HG03135 (cell line): ENCODE measurements around the gene KCTD2.
"Not testable (repeated sequence)": the region's sequence is repeated elsewhere in the genome, so short reads cannot be mapped to it uniquely, and the experiment has no call there.

Source experiments
- ATAC-seq: cut with Tn5 transposase; IDR thresholded peaks from one replicate; pipeline ENCODE4 v1.9.1; 2021; ENCODE audit warnings: mild to moderate bottlenecking, moderate library complexity; ENCODE audit not compliant: unreplicated experiment

Gene KCTD2, protein sequence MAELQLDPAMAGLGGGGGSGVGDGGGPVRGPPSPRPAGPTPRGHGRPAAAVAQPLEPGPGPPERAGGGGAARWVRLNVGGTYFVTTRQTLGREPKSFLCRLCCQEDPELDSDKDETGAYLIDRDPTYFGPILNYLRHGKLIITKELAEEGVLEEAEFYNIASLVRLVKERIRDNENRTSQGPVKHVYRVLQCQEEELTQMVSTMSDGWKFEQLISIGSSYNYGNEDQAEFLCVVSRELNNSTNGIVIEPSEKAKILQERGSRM

DNA sequence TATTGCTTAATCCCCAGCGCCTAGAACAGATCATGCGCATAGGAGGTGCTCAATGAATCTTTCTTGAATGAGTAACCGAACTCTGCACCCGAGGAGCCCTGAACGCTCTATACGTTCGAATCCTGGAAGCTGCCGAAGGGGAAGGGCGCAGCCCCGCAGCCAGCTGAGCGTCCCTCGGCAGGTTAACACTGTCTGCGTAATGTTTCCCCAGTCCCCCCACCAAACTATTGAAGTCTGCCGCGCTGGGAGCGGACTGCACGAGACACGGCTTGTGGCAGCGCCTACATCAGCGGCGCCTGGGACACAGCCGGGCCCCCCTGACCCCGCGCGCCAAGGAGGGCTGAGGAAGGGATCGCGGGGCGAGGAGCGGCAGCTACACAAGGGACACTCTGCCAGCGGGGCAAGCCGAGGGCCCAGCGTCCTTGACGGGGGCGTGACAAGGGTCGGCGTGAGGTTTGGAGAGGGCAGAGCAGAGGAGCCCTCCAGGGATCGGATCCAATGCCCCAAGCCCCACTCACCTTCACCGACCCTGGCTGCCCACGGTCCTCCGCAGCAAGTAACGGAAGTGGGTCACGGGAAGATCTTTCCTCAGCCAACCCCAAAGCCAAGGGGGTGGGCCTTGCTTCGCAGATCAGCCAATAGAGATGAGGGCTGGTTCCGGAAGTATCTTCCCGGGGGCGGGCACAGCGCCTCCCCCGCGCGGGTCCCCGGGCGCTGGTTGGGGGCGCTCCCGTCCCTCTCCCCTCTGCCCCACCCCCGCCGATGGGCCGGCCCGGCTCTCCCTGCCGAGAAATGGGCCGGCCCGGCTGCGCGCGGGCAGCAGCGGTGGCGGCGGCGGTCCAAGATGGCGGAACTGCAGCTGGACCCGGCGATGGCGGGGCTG, at the start of gene KCTD2, which contains the start of gene ATP5PD:
Gene KCTD2, plus strand, starts transcription at position 819 of the 883 bp plus-strand sequence. Its CDS starts 26 bp downstream, at position 845.
Gene ATP5PD, minus strand, starts transcription at position 563 of the 883 bp plus-strand sequence. CDS start 4,319 bp downstream, outside the sequence.
- peak; percentile 96 for ATAC-seq

DNA sequence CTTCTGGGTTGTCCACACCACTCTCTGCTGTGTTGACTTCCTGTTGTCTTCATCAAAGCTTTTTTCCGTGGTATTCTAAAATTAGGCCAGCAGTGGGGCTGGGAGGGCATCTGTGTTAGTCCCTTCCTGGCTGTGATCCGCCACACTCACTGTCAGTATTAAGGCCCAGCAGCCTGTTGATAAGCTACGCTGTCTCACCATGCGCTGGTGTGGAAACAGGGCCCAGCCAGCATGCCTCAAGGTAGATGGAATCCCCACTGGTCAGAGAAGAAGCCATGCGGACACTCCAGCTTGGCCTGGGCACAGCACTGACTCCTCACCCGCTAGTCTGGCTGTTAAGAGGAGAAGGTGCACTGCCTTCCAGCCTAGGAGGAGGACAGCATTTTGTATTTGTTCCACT, 48.2 kb upstream of the KCTD2 start:
- ATAC-seq: no peak

DNA sequence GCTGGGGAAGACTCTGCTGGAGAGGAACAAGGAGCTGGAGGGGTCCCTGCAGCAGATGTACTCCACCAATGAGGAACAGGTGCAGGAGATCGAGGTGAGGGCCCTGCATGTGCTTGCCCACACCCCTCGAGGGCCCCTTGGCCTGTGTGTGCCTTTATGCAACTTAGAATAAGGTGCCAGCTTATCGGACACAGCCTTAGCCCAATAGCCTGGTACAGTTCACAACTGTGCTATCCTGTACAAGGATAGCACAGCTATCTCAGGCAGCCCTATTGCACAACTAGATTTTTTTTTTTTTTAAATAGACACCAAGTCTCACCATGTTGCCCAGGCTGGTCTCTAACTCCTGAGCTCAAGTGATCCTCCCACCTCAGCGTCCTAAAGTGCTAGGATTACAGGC, 47.5 kb upstream of the KCTD2 start:
- no peak for ATAC-seq

DNA sequence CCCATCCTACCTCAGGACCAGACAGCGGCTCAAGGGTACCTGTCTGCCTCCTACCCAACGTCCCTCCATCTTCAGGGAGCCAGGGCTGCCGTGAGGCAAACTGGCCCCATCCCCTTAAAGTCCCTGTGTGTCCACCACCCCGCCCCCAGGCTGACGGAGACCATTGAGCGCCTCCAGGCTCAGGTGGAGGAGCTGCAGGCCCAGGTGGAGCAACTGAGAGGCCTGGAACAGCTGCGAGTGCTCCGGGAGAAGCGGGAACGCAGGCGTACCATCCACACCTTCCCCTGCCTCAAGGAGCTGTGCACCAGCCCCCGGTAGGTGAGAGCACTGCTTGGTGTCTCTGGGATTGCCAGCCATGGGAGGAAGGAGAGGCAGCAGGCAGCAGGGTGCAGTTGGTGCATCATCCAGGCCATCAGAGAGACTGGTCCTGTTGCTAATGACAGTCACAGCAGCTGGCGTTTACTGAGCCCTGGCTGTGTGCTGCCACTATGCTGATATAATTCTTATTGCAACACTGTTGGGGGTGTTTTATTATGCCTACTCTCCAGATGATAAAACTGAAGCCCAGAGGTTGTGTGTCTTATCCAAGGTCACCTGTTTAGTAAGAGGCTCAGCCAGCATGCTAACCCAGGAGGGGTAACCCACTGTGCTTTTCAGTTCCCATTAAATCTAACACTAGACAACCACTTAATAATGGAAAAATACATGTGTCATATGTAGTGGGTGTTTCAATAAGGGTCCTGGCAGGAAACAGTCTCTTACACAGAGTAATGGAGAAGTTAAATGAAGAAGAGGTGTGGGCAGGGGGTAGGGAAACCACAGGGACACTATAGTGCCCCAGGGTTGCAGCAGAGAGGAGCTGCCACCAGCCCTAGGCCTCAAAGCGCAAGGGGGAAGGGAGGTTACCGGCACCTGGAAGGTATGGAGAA, 44.8 kb upstream of the KCTD2 start:
- no peak for ATAC-seq

DNA sequence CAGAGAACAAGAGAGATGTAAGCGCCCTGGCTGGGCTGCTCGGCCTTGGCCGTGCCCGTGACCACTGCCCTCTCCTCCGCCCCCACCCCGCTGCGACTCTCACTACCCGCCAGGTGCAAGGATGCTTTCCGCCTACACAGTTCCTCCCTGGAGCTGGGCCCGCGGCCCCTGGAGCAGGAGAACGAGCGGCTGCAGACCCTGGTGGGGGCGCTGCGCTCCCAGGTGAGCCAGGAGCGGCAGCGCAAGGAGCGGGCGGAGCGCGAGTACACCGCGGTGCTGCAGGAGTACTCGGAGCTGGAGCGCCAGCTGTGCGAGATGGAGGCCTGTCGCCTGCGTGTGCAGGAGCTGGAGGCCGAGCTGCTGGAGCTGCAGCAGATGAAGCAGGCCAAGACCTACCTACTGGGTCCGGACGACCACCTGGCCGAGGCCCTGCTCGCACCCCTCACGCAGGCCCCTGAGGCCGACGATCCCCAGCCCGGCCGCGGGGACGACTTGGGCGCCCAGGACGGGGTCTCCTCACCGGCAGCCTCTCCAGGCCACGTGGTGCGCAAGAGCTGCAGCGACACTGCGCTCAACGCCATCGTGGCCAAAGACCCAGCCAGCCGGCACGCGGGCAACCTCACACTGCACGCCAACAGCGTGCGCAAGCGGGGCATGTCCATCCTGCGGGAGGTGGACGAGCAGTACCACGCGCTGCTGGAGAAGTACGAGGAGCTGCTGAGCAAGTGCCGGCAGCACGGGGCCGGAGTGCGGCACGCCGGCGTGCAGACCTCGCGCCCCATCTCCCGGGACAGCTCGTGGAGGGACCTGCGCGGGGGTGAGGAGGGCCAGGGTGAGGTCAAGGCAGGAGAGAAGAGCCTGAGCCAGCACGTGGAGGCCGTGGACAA, 43.7 kb upstream of the KCTD2 start:
- ATAC-seq: no peak

DNA sequence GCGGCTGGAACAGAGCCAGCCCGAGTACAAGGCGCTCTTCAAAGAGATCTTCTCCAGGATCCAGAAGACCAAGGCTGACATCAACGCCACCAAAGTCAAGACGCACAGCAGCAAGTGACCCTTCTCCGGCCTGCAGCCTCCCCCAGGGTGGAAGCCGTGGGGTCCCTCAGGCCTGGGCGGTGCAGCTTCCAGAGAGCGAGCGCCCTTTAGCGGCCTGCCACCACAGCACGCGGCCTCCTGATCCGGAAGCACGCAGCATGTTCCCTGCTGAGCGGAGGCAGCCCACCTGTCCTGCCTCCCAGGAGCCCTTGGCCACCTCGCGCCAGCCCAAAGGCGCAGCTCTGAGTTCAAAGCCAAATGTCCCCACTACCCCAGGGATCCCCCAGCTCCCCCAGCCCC, 43.1 kb upstream of the KCTD2 start:
- ATAC-seq: no peak

DNA sequence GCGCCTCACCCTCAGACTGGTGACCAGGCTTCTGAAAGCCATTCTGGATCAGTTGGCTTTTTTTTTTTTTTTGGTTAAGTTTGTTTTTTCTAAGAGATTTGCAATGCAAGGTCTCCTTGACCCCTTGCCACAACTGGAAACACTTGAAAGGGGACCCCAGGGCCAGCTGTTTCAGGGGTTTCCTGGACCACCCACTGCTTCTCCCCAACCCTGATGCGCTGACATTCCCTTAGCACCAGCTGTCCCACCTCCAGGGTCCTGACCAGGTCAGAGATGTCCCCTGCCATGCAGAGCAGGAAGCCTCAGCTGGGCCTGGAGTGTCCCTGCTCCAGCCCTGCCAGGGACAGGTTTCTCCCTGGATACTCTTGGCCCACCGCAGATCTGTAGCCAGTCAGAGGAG, 42.7 kb upstream of the KCTD2 start:
- no peak for ATAC-seq

DNA sequence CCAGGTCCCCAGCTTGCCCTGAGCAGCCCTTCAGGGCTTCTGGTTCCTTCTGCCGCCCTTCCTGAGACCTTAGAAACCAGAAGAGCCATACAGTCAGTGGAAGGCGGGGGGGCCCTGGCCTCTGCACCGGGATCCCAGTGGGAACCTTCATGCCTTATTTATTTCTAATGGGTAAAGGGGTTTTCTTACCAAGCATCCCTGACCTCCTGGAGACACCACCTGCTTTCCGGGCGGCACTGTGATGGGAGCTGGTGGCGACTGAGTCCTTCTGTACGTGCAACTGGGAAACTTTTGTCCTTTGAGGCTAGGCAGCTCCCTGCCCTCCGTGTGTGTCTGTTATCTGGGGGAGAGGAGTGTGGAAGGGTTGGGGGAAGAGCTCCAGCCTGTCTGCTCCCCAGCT, 41.7 kb upstream of the KCTD2 start:
- ATAC-seq: no peak

DNA sequence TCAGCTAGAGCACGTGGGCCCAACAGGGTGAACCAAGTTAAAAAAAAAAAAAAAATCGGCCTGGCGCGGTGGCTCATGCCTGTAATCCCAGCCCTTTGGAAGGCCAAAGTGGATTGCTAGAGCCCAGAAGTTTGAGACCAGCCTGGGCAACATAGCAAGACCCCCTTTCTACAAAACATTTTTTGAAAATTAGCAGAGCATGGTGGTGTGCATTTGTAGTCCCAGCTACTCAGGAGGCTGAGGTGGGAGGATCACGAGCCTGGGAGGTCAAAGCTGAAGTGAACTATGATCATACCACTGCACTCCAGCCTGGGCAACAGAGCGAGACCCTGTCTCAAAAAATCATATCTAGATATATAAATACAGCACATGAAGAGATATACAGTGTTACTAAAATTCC, 40.9 kb upstream of the KCTD2 start:
- not testable (repeated sequence) for ATAC-seq

DNA sequence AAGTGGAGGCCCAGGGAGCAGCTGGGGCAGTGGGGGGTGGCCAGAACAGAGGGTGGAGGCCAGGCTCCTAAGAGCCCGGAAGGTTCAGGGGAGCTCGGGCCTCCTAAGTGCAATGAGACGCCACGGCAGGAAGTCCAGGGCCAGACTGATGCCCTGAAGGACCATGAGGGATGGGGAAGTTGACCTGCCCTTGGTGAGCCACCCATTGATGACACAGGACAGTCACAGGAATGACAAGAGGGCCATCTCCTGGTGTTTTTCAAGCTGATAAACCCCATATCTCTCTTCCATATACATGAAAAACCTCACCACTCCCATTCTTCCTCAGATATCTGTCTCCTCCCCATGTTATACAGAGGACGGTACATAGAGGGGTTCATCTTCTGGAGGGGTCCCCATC, 40.4 kb upstream of the KCTD2 start:
- ATAC-seq: no peak

DNA sequence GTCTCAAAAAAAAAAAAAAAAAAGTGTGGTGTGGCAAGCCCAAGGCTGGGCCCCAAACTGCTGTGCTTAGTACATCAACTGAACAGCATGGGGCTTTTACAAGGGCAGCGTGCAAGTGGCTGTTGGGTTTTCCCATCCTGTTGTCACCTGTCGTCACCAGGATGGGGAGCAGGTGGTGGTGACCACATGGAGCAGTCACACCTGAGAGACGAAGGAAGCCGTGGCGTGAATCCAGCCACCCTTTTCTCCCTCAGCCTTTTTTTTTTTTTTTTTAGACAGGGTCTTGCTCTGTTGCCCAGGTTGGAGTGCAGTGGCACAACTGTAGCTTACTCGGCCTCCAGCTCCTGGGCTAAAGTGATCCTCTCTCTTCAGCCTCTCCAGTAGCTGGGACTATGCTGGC, 38.7 kb upstream of the KCTD2 start:
- ATAC-seq: no peak

DNA sequence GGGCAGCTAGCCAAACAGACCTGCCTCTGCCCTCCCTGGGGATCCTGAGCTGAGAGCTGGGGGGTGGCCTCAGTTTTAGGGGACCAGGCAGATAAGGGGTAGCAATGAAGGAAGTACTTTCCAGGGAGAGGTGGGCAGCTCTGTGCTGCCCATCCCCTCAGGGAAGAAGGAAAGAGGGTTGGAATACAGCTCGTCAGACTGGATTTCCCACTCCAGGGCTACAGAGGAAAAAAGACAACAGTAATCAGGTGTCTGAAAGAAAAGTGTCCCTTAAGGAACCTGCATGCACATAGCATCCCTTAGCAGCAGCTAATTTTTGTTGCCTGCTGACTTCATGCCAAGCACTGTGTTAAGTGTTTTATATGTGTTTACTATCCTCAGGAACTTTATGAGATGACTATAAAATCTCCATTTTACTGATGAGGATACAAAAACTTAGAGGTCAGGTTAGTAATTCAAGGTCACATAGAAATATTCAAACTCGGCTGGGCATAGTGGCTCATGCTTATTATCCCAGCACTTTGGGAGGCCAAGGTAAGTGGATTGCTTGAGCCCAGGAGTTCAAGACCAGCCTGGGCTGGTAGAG, 37.8 kb upstream of the KCTD2 start:
- no peak for ATAC-seq

DNA sequence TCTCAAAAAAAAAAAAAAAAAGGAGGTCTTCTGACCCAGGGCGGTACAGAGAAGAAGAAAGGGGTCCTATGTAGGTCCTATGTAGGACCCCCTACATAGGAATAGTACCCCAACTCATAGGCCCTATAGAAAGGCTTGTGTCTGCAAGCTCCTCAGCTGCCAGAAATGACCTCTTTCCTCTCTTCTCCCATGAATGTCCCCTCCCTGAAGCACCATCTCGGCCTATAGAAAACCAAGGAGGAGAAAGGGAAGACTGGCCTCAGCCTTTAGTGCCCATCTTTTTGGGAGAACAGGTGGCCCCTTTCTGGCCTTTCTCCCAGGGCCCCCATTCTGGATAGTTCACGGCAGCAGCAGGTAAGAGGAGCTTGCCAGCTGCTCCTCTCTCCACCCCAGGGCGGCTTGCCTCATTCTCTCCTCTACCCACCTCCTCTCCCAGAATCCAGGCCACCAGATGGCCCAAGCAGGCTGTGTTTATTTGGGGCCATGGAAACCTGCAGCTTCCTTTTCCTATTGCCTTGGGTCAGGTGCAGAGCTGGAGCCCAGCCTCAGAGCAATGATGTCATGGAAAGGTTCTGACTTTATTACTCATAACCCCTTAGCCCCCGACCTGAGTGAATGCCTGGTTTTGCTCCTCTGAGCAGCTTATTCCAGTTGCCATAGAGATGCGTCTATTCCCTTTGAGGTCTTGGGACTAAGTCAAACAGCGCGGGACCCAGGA, 36.2 kb upstream of the KCTD2 start:
- no peak for ATAC-seq

DNA sequence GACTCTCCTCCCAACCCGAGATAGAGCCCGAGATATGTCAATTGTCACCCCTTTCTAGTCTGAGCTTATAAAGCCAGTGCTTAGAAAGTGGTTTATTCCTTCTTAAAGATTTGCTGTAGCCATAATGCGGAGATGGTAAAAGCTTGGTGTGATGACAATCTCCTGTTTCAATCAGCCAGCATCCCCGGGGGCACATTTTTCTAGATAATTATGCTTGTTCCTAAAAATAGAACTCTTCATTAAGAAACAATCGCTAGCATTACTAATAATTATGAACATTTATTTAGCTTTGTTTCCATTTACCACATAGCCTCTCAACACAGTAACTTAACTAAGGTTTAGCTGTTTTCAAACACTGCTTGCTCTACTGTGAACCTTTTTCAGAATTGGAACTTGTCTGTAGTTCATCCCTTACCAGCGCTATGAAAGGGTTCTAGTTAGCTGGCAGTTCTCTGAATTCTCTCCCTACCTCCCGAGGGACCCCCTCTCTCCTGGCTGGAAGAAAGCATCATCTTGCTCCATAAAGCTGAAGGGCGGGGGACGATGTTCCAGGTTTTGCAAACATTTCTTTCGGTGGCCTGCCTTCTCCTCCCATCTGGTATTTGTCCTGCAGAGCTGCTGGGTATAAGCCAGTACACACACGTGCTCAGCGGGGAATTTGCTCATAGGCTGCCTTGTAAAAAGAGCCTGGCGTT, 35.5 kb upstream of the KCTD2 start:
- ATAC-seq: no peak

DNA sequence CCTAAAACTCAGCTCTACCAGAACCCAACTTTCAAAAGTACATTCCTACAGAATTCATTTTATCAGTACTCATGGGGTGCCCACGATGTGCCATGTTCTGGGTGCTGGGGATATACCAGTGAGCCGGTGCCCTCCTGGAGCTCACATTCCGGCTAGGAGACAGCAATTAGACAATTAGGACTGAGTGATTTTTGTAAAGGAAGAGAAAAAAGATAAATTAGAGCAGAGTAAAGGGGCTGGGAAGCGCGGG, 35.0 kb upstream of the KCTD2 start:
- no peak for ATAC-seq

DNA sequence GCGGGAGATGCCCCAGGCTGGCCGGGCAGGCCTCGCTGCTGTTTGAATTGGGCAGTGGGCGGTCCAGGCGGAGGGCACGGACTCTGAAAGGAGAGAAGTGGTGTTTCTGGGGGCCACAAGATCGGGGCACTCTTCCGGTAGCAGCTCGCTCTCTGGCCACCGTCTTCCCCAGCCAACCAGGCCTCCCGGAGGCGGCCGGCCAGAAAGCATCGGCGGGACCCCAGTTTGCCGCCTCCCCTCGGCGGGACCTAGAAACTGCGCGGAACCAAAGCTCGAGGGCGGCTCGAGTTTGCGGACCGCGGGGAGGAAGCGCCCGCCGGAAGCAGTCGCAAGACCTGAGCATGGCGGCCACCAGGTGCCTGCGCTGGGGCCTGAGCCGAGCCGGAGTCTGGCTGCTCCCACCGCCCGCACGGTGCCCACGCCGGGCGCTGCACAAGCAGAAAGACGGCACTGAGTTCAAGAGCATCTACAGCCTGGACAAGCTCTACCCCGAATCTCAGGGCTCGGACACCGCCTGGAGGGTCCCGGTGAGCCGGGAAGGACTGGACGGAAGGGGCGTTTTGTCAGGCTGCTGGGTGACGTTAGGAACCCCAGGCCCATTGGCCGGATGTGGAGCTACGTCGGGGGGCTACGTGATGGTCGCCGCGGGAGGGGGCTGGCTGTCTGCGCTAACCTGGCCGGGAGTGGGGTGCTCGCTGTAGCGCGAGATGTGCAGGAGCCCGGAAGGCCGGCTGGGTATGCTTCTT, 34.5 kb upstream of the KCTD2 start, which contains the start of gene MRPL58:
Gene MRPL58, plus strand, starts transcription at position 325 of the 746 bp plus-strand sequence. Its CDS starts 17 bp downstream, at position 342.
- ATAC-seq: peak; percentile 87

DNA sequence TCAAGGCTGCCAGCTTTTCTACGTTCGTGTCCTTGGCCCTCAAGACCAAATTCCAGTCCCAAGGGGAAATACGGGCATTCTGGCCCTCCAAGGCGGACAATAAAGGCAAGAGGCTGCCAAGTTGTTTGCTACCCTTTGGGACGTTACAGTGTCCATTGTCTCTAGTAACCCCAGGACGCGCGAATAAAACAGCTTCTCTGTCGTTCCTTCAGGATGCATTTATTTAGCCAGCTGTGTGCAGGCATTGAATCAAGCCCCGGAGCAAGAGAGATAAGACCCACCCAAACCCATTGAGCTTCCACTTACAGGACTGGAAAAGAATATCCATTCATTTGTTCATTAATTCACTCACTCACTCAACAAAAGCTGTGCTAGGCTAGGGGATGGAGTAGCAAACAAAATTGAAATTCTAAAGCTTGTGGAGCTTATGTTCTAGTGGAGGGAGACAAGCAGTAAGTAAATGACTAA, 33.9 kb upstream of the KCTD2 start:
- ATAC-seq: no peak

DNA sequence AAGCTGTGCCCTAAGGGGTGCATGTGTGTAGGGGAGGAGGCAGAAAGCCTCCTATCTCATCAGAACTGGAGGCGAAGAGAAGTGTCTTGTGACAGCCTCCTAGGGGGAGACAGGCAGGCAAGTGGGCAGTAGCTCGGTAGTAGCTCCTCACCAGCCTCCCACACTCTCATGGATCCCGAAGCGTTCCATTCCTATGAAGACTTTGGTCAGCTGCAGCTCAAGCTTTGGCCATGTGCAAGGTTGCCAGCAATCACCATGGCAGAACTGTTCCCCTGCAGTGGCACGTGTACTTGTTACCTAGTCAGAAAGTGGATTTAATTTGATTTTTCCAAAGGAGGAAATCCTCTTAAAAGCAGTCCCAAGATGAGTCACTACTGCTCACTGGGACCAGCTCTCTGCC, 27.9 kb upstream of the KCTD2 start:
- no peak for ATAC-seq
